Spleen (tissue), 11 donors: ENCODE measurements around the gene TMEM256. TPM values are rescaled to one million over a fixed set of nuclear protein-coding genes. Genes with fewer than 3 reads are reported as not detected.
"Not testable (repeated sequence)": the region's sequence is repeated elsewhere in the genome, so short reads cannot be mapped to it uniquely, and the experiment has no call there.

Experiments
- DNase-seq: peaks from one replicate; pipeline ENCODE4 v3.0.0-alpha.2; 2020
- H3K27ac ChIP-seq, 8 donors: fragments of 200-600 bp; sonication (generic) in 7 of 8; 1 replicate in 4 of 8; 2 replicates in 4 of 8; pipeline versions ENCODE4 v1.5.0 to v1.8.0; 2016 to 2021; ENCODE audit warnings: inconsistent platforms in 4 of 8, mild to moderate bottlenecking in 4 of 8, moderate library complexity in 1 of 8
- H3K27me3 ChIP-seq, 7 donors: fragments of 200-600 bp; sonication (generic) in 6 of 7; replicated peaks in 1 of 7; 1 replicate in 4 of 7; 2 replicates in 3 of 7; pipeline versions ENCODE4 v1.5.0 to v1.8.0; 2016 to 2021; ENCODE audit warnings: inconsistent platforms in 3 of 7, mild to moderate bottlenecking in 1 of 7
- H3K36me3 ChIP-seq, 6 donors: fragments of 200-600 bp; sonication (generic) in 5 of 6; 1 replicate in 4 of 6; 2 replicates in 2 of 6; pipeline versions ENCODE4 v1.5.0 to v1.8.0; 2016 to 2021; ENCODE audit warnings: inconsistent platforms in 2 of 6
- H3K4me1 ChIP-seq, 6 donors: fragments of 200-600 bp; sonication (generic) in 5 of 6; 1 replicate in 3 of 6; 2 replicates in 3 of 6; pipeline versions ENCODE4 v1.5.0 to v1.8.0; 2016 to 2021; ENCODE audit warnings: inconsistent platforms in 3 of 6
- H3K4me3 ChIP-seq, 8 donors: fragments of 200-600 bp; sonication (generic) in 7 of 8; 1 replicate in 4 of 8; 2 replicates in 4 of 8; pipeline versions ENCODE4 v1.5.0 to v1.8.0; 2016 to 2021; ENCODE audit warnings: inconsistent platforms in 4 of 8, mild to moderate bottlenecking in 4 of 8, moderate library complexity in 2 of 8
- H3K9me3 ChIP-seq, 8 donors: fragments of 200-600 bp; sonication (generic) in 7 of 8; 1 replicate in 4 of 8; 2 replicates in 4 of 8; pipeline versions ENCODE4 v1.5.0 to v1.8.0; 2016 to 2021; ENCODE audit warnings: inconsistent platforms in 4 of 8
- CTCF ChIP-seq, 11 experiments: fragments of 200-600 bp in 7 of 11; fragments of 450-650 bp in 4 of 11; sonication (generic) in 4 of 11; IDR thresholded peaks in 8 of 11; conservative IDR thresholded peaks in 3 of 11; 1 replicate in 7 of 11; 2 replicates in 4 of 11; pipeline versions ENCODE4 v1.4.0 to v1.8.0; 2016 to 2021; ENCODE audit warnings: antibody characterized with exemption in 11 of 11, inconsistent platforms in 4 of 11, mild to moderate bottlenecking in 1 of 11
- POLR2A ChIP-seq, 3 donors: fragments of 450-650 bp; IDR thresholded peaks; one replicate each; pipeline ENCODE4 v1.5.1; 2017; ENCODE audit warnings: antibody characterized with exemption in 3 of 3, mild to moderate bottlenecking in 1 of 3
- POLR2AphosphoS5 ChIP-seq, 3 donors: sonication (generic); formaldehyde crosslinking; IDR thresholded peaks; one replicate each; pipeline ENCODE4 v1.5.1; 2017; ENCODE audit warnings: antibody characterized with exemption in 3 of 3
- WGBS, 5 donors: extraction: QIAGEN DNeasy Blood & Tissue Kit in 3 of 5; methylation state at CpG; one replicate each; pipeline versions ENCODE4 v1.1.5 to v1.1.7; 2013 to 2018; 5-methylcytosine and 5-hydroxymethylcytosine counted together
- intact Hi-C: fragments of 100-400 bp; cut with DNase I; formaldehyde crosslinking; loops from one replicate; pipeline ENCODE4 v1.15.0; 2023; ENCODE audit warnings: low total_unique reads
- polyA plus RNA-seq, 3 donors: library from polyadenylated mRNA; stranded (reverse); fragments of 200-250 nt; gene quantifications; one replicate each; pipeline ENCODE4 v1.2.1, GENCODE V29; 2013
- total RNA-seq, 7 donors: library from RNA; depleted of rRNA in 3 of 7; stranded (reverse); fragments of >200 nt in 3 of 7; fragmentation: NEBNext Ultra II Directional in 4 of 7; extraction: Animal tissue kit (Norgen Biotek cat#: 25700) in 4 of 7; gene quantifications; one replicate each; pipeline versions ENCODE4 v1.1.0 to v1.2.1, GENCODE V29; 2016 to 2021
- donor health status: healthy with polysubstance abuse.
- donor health status: DM: no; HTN: no; CAD: no; lungs with moderate emphysema.
- donor health status: DM: no; HTN: no; CAD: no.
- donor health status: Bipolar disorder and iron deficiency.
- donor health status: healthy.
- donor health status: DM: no; HTN: no; CAD: no.
- donor health status: DM: yes; HTN: yes; CAD: no.

TMEM256 gene
- total and polyA plus RNA-seq, 10 donors: 39.1 to 193 (median 54.3) TPM

- H3K4me1 ChIP-seq: no peaks in the 10 kb centered on the region
- H3K9me3 ChIP-seq: no peaks in the 10 kb centered on the region
- H3K27me3 ChIP-seq: peaks cover 0 to 4% (median 0%) of the 10 kb centered on the region in 7 donors
- DNase-seq: no peak
- no peaks in the 10 kb centered on the region for H3K36me3 ChIP-seq
- no peak overlapping the region for H3K27ac ChIP-seq
- H3K4me3 ChIP-seq: no peak overlapping the region
- TF ChIP-seq CTCF (IDR thresholded peaks at IDR 0.05 in 8 of 11, conservative IDR thresholded peaks at IDR 0.05 in 3 of 11): no peak
- WGBS, 5 donors: 84 to 92% (median 86%) methylated on average over 4 of the region's 4 CpGs
- intact Hi-C loops: no loop called here
These were observed 33.0 kb downstream of the TMEM256 start for GRCh38 chr17:7370853-7371252.

GRCh38 chr17:7369825-7370224, 34.1 kb downstream of the TMEM256 start:
- WGBS, 5 donors: 79 to 88% (median 86%) methylated on average over 5 of the region's 5 CpGs
- Histone ChIP-seq H3K4me1 (no peaks in the 10 kb centered on the region), H3K9me3 (no peaks in the 10 kb centered on the region), H3K27ac (no peak overlapping the region), H3K36me3 (no peaks in the 10 kb centered on the region), H3K4me3 (no peak overlapping the region), H3K27me3 (peaks cover 0 to 4% (median 0%) of the 10 kb centered on the region in 7 donors)
- DNase-seq: no peak
- intact Hi-C loops: no loop called here
- TF ChIP-seq POLR2A (IDR thresholded peaks at IDR 0.05) (no peak), POLR2AphosphoS5 (IDR thresholded peaks at IDR 0.05) (no peak), CTCF (IDR thresholded peaks at IDR 0.05 in 8 of 11, conservative IDR thresholded peaks at IDR 0.05 in 3 of 11) (no peak)

- DNase-seq, H3K4me3 ChIP-seq, H3K27ac ChIP-seq, H3K9me3 ChIP-seq, H3K36me3 ChIP-seq, intact Hi-C loops, H3K4me1 ChIP-seq, H3K27me3 ChIP-seq: not testable (repeated sequence)
- WGBS, 5 donors: 80 to 90% (median 86%) methylated on average over 5 of the region's 5 CpGs
These were observed 35.3 kb downstream of the TMEM256 start for GRCh38 chr17:7368599-7368994.

GRCh38 chr17:7367918-7368598, 35.8 kb downstream of the TMEM256 start:
- no peak for DNase-seq
- Histone ChIP-seq H3K27ac (no peak overlapping the region), H3K4me3 (no peak overlapping the region), H3K9me3 (no peaks in the 10 kb centered on the region), H3K4me1 (no peaks in the 10 kb centered on the region), H3K27me3 (peaks cover 0 to 4% (median 0%) of the 10 kb centered on the region in 7 donors), H3K36me3 (no peaks in the 10 kb centered on the region)
- intact Hi-C loops: no loop called here
- 63 to 82% (median 75%) methylated on average over 13 of the region's 13 CpGs for WGBS, 5 donors
- TF ChIP-seq POLR2A (IDR thresholded peaks at IDR 0.05) (no peak), POLR2AphosphoS5 (IDR thresholded peaks at IDR 0.05) (no peak), CTCF (IDR thresholded peaks at IDR 0.05 in 8 of 11, conservative IDR thresholded peaks at IDR 0.05 in 3 of 11) (no peak)

GRCh38 chr17:7367083-7367482, 36.8 kb downstream of the TMEM256 start:
- no peak for DNase-seq
- Histone ChIP-seq H3K27ac (no peak overlapping the region), H3K9me3 (no peaks in the 10 kb centered on the region), H3K27me3 (peaks cover 0 to 4% (median 0%) of the 10 kb centered on the region in 7 donors), H3K36me3 (no peaks in the 10 kb centered on the region), H3K4me3 (no peak overlapping the region), H3K4me1 (no peaks in the 10 kb centered on the region)
- intact Hi-C loops: no loop called here
- 84 to 93% (median 92%) methylated on average over 8 of the region's 8 CpGs for WGBS, 5 donors
- no peak for TF ChIP-seq CTCF (IDR thresholded peaks at IDR 0.05 in 8 of 11, conservative IDR thresholded peaks at IDR 0.05 in 3 of 11)
- TF ChIP-seq POLR2AphosphoS5 (IDR thresholded peaks at IDR 0.05): no peak
- TF ChIP-seq POLR2A (IDR thresholded peaks at IDR 0.05): no peak

- H3K4me3 ChIP-seq, DNase-seq, H3K9me3 ChIP-seq, intact Hi-C loops, H3K27ac ChIP-seq, H3K4me1 ChIP-seq, H3K27me3 ChIP-seq, H3K36me3 ChIP-seq: not testable (repeated sequence)
- 87 to 96% (median 89%) methylated on average over 6 to 7 of the region's 7 CpGs for WGBS, 5 donors
These were observed 37.9 kb downstream of the TMEM256 start for GRCh38 chr17:7365963-7366362.
